Upper lobe of right lung (tissue), 1 donor: ENCODE data around the gene C12orf75. TPM values are rescaled to one million over a fixed set of nuclear protein-coding genes. Genes with fewer than 3 reads are reported as not detected.
"Not testable (repeated sequence)": the region's sequence is repeated elsewhere in the genome, so short reads cannot be mapped to it uniquely, and the experiment has no call there.

Source experiments
- ATAC-seq: fragments of 200-7000 bp; cut with Tn5 transposase; one replicate; pipeline ENCODE4 v1.9.1; 2020; ENCODE audit warnings: mild to moderate bottlenecking, moderate library complexity
- DNase-seq: peaks from one replicate; pipeline ENCODE4 v3.0.0-alpha.2; 2020
- H3K27ac ChIP-seq: fragments of 200-600 bp; one replicate; pipeline ENCODE4 v1.8.0; 2022
- H3K27me3 ChIP-seq: fragments of 200-600 bp; one replicate; pipeline ENCODE4 v1.8.0; 2022; ENCODE audit warnings: mild to moderate bottlenecking
- H3K36me3 ChIP-seq: fragments of 200-600 bp; one replicate; pipeline ENCODE4 v1.8.0; 2022
- H3K4me1 ChIP-seq: fragments of 200-600 bp; one replicate; pipeline ENCODE4 v1.8.0; 2022
- H3K4me3 ChIP-seq: fragments of 200-600 bp; one replicate; pipeline ENCODE4 v1.8.0; 2022; ENCODE audit warnings: mild to moderate bottlenecking
- H3K9me3 ChIP-seq: fragments of 200-600 bp; one replicate; pipeline ENCODE4 v1.8.0; 2022
- intact Hi-C: fragments of 100-400 bp; cut with DNase I; formaldehyde crosslinking; loops from one replicate; pipeline ENCODE4 v1.11.0; 2022
- total RNA-seq: library from RNA; stranded (reverse); fragmentation: NEBNext Ultra II Directional; extraction: Animal tissue kit (Norgen Biotek cat#: 25700); gene quantifications from one replicate; pipeline ENCODE4 v1.2.1, GENCODE V29; 2021
- TF ChIP-seq, protein P1 (sequence below): fragments of 200-600 bp; IDR thresholded peaks from one replicate; pipeline ENCODE4 v1.8.0; 2022; ENCODE audit warnings: antibody characterized with exemption
- donor health status: DM: no; HTN: yes; CAD: no; lungs with severe emphysema.

C12orf75 gene
- total RNA-seq, 1 donor from 2014 or later, result 5.9 TPM

GRCh38 chr12:105401198-105401597, 70.7 kb downstream of the C12orf75 start:
- Histone ChIP-seq H3K27ac (no peak overlapping the region), H3K36me3 (no peaks in the 10 kb centered on the region), H3K4me3 (no peak overlapping the region), H3K9me3 (no peaks in the 10 kb centered on the region), H3K4me1 (no peaks in the 10 kb centered on the region), H3K27me3 (no peaks in the 10 kb centered on the region)
- intact Hi-C loops, result no loop called here
- ATAC-seq (no peak), DNase-seq (no peak)
- TF ChIP-seq, protein P1, sequence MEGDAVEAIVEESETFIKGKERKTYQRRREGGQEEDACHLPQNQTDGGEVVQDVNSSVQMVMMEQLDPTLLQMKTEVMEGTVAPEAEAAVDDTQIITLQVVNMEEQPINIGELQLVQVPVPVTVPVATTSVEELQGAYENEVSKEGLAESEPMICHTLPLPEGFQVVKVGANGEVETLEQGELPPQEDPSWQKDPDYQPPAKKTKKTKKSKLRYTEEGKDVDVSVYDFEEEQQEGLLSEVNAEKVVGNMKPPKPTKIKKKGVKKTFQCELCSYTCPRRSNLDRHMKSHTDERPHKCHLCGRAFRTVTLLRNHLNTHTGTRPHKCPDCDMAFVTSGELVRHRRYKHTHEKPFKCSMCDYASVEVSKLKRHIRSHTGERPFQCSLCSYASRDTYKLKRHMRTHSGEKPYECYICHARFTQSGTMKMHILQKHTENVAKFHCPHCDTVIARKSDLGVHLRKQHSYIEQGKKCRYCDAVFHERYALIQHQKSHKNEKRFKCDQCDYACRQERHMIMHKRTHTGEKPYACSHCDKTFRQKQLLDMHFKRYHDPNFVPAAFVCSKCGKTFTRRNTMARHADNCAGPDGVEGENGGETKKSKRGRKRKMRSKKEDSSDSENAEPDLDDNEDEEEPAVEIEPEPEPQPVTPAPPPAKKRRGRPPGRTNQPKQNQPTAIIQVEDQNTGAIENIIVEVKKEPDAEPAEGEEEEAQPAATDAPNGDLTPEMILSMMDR, result no peak

DNA sequence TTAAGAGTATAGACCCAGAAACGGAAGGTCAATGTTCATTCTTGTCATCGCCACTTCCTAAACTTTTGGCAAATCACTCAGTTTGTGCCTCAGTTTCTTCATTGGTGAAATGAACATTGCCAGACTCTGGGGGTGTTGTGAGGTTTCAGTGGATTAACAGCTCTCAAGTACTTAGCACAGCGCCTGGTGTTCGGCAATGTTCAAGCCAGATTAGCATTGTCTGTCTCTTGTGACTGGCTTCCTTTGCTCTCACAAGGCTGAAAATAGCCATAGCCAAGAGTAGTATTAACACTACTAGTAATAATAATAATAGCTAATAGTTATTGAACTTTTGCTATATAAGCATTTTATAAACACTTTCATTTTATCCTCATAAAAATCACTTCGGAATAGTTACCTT, 71.9 kb downstream of the C12orf75 start:
- Histone ChIP-seq H3K4me3 (no peak overlapping the region), H3K36me3 (no peaks in the 10 kb centered on the region), H3K9me3 (no peaks in the 10 kb centered on the region), H3K27ac (no peak overlapping the region), H3K4me1 (no peaks in the 10 kb centered on the region), H3K27me3 (no peaks in the 10 kb centered on the region)
- ATAC-seq (no peak), DNase-seq (no peak)
- intact Hi-C loops, result no loop called here
- TF ChIP-seq, protein P1, result no peak

DNA sequence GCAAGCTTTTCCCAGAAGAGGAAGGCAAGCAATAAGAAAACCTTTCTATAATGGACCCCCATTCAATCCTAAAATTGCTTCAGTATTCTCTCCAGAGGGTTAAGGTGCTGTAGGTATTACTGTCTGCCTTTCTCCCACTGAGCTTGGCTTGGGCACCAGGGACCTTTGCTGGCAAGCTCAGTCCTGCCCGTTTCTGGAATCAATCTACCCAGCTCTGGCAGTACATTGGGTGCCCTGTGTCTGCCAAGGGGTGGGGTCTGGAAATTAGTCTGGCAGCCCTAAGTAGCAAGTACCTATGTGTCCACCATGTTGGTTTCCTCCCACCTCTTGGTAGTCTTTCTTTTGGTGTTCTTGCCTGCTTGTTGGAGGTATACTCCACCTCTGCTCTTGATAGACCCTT, 72.6 kb downstream of the C12orf75 start:
- H3K36me3 ChIP-seq, result no peaks in the 10 kb centered on the region
- ATAC-seq (no peak), DNase-seq (no peak)
- H3K4me1 ChIP-seq, result no peaks in the 10 kb centered on the region
- no peak overlapping the region for H3K4me3 ChIP-seq
- no peaks in the 10 kb centered on the region for H3K9me3 ChIP-seq
- H3K27ac ChIP-seq, result no peak overlapping the region
- H3K27me3 ChIP-seq, result no peaks in the 10 kb centered on the region
- TF ChIP-seq, protein P1, result no peak
- intact Hi-C loops, result no loop called here

GRCh38 chr12:105404134-105404533, 73.6 kb downstream of the C12orf75 start:
- H3K9me3 ChIP-seq, H3K4me1 ChIP-seq, H3K27ac ChIP-seq, H3K36me3 ChIP-seq, ATAC-seq, H3K27me3 ChIP-seq, DNase-seq, H3K4me3 ChIP-seq, intact Hi-C loops: not testable (repeated sequence)

DNA sequence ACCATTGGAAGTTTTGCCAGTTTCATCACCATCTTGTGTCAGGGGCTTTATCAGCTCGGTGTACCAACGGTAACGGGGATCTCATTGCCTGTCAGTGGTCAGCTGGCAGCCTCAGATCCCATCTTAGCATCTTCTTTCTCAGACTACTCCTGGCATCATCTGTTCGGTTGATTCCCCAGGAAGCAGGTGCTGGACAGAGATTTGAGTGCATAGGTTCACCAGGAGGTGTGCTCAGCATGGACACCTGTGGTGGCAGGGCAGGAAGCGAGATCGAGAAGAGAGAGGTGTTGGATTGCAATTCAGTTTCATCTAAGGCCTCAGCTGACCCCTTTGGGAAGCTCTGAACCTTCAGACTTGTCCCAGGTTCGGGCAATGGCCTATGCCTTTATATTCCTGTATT, 76.0 kb downstream of the C12orf75 start:
- intact Hi-C loops, result no loop called here
- DNase-seq (no peak), ATAC-seq (no peak)
- H3K4me3 ChIP-seq, result no peak overlapping the region
- no peaks in the 10 kb centered on the region for H3K27me3 ChIP-seq
- no peaks in the 10 kb centered on the region for H3K36me3 ChIP-seq
- H3K4me1 ChIP-seq, result peaks cover 13% of the 10 kb centered on the region
- H3K27ac ChIP-seq, result no peak overlapping the region
- TF ChIP-seq, protein P1, result no peak
- no peaks in the 10 kb centered on the region for H3K9me3 ChIP-seq

- Histone ChIP-seq H3K27ac (no peak overlapping the region), H3K27me3 (no peaks in the 10 kb centered on the region), H3K4me1 (peaks cover 13% of the 10 kb centered on the region), H3K9me3 (no peaks in the 10 kb centered on the region), H3K36me3 (no peaks in the 10 kb centered on the region), H3K4me3 (no peak overlapping the region)
- intact Hi-C loops, result no loop called here
- TF ChIP-seq, protein P1, result no peak
- ATAC-seq (no peak), DNase-seq (no peak)
Observed at GRCh38 chr12:105409279-105409678, 78.8 kb downstream of the C12orf75 start.
